GM19463 (cell line): ENCODE data around the gene RNF222.

ENCODE experiments used
- ATAC-seq: cut with Tn5 transposase; IDR thresholded peaks from one replicate; pipeline ENCODE4 v1.9.1; 2021; ENCODE audit warnings: mild to moderate bottlenecking, moderate library complexity; ENCODE audit not compliant: unreplicated experiment

The RNF222 gene, protein sequence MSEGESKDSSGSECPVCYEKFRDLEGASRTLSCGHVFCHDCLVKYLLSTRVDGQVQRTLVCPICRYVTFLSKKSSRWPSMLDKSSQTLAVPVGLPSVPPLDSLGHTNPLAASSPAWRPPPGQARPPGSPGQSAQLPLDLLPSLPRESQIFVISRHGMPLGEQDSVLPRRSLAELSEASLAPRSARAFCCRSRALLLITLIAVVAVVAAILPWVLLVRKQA

GRCh38 chr17:8397636-8398035, at the start of gene RNF222:
Gene RNF222 (minus strand): TSS chr17:8397827. CDS start chr17:8393461, 4,366 bp downstream.
- ATAC-seq, result no peak

DNA sequence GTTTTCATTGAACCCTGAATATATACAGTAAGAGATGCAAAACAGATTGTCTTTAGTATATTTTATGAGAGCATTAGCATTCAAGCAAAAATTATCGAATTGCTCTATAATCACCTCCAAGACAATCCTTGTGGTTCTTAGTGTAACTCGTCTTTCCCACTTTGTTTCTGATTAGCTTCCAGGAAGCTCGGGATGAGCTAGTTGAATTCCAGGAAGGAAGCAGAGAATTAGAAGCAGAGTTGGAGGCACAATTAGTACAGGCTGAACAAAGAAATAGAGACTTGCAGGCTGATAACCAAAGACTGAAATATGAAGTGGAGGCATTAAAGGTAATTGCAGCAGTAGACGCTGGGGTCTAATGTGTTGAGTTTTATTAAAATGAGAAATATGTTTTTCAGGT, 47.9 kb upstream of the RNF222 start:
- ATAC-seq, result no peak

GRCh38 chr17:8444494-8444893, 46.9 kb upstream of the RNF222 start:
- ATAC-seq, result no peak

DNA sequence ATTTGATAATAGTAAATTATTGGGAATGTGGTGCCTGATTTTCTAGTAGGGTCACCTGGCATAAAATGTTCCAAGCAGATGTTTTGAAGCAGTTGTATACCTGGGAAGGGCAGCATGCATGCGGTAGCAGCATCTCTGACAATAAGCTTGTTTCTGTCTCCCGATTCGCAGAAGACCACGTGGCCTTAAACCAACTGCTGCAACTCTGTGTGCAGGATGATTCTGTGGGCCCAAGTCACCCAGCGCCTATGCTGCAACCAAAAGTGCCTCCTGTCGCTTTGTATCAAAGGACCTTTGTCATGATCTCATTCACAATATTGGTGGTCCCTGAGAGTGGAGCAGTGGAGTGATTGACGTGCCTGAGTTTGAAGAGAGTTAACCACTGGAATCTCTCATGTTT, 46.1 kb upstream of the RNF222 start:
- no peak for ATAC-seq

GRCh38 chr17:8442310-8442709, 44.7 kb upstream of the RNF222 start:
- ATAC-seq, result no peak

DNA sequence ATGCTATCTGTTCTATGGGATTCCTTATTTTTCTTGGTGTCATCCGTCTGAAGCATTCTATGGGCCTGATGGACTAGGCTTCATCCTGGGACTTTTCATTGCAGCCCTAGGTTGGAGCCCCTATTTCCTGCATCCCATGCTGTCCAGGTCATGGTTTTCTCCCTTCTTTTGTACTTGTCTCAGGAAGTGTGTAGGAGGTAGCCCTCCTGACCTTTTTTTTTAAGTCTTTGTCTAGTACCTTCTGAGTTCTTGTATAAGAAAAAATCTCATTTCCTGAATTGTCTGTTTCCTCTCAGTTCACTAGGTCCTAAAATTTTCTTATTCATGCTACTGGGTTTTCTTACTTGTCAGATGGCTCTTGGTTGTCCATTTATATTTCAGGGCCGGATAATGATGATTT, 44.1 kb upstream of the RNF222 start:
- ATAC-seq, result no peak

DNA sequence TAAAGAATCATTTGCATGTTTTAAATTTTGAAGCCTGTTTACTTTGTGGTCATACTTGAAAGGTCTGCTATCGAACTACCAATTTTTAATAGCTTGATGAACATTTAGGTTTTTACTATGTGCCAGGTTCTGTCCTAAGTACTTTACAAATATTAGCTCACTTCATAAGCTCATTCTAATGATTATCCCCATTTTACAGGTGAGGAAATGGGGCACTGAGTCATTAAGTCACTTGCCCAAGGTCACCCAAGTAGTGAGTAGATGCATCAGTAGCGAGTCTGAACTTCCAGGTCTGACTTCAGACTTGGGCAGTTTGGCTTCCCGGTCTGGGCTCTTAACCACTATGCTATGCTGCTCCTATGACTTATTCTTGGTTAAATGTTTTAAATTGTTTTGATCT, 42.1 kb upstream of the RNF222 start:
- ATAC-seq, result no peak

- no peak for ATAC-seq
Observed at GRCh38 chr17:8438441-8438840, 40.8 kb upstream of the RNF222 start.

DNA sequence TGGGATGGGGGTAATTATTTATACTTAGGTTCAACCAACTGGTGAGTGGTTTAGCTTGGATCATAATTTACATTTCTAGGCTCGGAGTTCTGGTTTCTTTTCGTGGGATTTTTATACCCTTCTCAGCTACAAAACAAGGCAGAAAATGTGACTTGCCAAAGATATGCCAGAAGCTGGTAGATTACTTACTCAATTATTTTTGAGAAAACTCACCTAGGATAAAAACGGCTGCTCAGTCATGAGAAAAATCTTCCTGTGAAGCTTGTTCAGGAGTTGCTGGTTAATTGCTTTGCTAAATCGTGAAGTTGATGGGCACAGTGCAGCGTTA, 39.2 kb upstream of the RNF222 start:
- no peak for ATAC-seq

DNA sequence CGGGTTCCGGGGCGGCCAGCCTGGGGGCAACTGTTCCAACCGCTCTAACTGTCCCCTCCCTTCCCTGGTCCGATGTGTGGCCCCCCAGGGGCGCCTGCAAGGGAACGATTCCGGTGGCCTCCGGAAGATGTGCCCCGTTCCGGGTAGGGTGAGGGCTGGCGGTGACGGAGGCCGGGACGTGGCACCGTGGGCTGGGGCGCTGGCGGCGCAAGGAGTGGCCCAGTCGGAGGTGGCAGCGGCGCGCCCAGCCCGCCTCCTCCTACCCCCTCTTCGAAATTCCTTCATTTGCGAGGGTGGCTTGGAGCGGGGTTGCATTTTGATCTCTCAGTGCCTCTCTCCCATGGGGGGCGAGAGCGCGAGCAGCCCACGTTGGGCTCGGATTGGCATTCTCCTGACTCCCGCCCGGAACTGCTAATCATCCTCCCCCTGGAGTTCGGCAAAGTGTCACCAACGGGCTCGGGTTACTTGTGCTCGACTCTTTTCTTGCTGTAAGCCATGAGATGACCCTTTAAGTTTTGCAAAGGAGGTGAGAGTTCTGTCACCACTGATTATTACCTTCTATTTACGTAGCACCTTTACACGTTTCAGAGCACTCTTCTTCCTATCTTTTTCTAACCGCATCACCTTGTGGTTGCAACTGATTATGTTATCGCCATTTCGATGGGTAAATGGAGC, 38.7 kb upstream of the RNF222 start:
- peak; percentile 52 for ATAC-seq

GRCh38 chr17:8435245-8436168, 37.9 kb upstream of the RNF222 start, which contains the start of gene NDEL1:
Gene NDEL1 (plus strand): TSS chr17:8435884. CDS start chr17:8444272, 8,388 bp downstream.
- peak; percentile 93 for ATAC-seq

- ATAC-seq, result no peak
Observed at GRCh38 chr17:8430966-8431365, 33.3 kb upstream of the RNF222 start.

- ATAC-seq, result no peak
Observed at GRCh38 chr17:8426802-8427201, 29.2 kb upstream of the RNF222 start.

- no peak for ATAC-seq
Observed at GRCh38 chr17:8426094-8426720, 28.6 kb upstream of the RNF222 start.

- ATAC-seq, result no peak
Observed at GRCh38 chr17:8421571-8421970, 23.9 kb upstream of the RNF222 start.

- ATAC-seq, result no peak
Observed at GRCh38 chr17:8420041-8420934, 22.7 kb upstream of the RNF222 start.

DNA sequence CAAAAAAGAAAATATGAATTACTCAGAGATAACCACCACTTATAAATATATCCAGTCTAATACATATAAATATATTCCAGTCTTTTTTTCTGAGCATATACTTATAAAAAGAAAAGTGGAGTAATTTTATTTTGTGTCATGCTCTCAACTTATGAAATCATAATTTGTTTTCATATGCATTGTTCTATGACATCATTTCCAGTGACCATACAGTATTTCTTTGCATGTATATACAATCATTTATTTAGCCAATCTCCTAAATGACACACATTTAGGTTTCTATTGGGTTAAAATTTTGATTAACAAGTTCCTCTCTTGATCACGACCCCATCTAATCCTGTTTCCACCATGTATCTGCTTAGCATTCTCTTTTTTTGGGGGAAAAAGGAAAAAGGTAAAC, 21.7 kb upstream of the RNF222 start:
- ATAC-seq, result no peak

DNA sequence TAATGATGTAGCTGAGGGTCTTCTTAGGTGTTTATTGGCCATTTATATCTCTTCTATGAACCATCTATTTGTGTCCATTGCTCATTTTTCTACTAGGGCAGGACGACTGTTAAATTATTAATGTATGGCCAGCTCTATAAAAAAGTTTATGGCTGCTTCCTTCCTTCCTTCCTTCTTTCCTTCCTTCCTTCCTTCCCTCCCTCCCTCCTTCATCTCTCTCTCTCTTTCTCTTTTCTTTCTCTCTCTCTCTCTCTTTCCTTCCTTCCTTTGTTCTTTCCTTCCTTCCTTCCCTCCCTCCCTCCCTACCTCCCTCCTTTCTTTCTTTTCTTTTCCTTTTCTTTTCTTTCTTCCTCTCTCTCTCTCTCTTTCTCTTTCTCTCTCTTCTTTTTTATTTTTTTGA, 20.8 kb upstream of the RNF222 start:
- ATAC-seq, result no peak

- no peak for ATAC-seq
Observed at GRCh38 chr17:8417806-8418205, 20.2 kb upstream of the RNF222 start.

GRCh38 chr17:8413938-8414337, 16.3 kb upstream of the RNF222 start:
- no peak for ATAC-seq
